ENCODE results near the gene INMT.

Gene INMT

DNA sequence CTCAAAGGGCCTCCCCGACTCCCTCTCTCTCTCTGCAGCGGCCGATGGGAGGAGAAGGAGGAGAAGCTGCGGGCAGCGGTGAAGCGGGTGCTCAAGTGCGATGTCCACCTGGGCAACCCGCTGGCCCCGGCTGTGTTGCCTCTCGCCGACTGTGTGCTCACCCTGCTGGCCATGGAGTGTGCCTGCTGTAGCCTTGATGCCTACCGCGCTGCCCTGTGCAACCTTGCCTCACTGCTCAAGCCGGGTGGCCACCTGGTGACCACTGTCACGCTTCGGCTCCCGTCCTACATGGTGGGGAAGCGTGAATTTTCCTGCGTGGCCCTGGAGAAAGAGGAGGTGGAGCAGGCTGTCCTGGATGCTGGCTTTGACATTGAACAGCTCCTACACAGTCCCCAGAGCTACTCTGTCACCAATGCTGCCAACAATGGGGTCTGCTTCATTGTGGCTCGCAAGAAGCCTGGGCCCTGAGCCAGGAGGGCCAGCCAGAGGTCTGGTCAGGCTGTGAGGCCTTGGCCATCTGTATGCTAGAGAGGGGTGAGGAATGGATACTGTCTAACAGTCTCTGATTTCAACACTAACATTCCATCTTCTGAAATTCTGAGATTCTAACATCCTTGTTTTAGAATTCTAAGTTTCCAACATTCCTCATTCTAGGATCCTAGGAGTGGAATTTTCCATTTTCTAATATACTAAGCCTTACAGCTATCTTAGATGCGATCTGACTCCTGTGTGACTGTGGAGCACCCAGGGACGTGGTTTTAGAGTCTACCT is 3.6 kb downstream of the INMT start:
- no peak for FAIRE-seq

GRCh38 chr7:30757342-30757692 is 5.4 kb downstream of the INMT start:
- FAIRE-seq: no peak

DNA sequence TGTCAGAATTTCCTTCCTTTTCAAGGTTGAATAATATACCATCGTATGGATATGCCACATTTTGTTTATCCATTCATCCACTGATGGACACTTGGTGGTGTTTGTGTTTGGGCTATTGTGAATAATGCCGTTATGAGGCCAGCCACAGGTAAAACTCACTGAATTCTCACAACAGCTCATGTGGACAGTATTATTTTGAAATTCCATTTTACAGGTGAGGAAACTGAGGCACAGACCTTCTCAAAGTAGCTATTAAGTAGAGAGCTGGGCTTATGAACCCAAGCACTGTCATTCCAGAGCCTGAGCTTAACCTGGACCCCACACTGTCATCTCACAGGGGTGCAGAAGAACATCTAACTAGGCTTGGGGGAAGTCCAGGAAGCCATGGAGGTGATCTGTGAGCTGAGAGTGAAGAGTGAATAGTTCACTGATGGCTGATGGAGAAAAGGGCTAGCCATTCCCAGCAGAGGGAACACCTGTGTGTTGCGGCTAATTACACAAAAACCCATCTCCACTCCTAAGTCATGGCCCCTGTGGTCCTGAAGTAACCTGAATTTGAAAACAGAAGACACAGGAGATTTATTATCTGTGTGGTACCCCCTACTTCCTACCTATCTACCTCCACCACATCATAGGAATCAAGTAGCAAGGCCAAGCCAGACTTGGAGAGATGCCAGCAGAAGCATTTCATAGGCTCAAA is 8.7 kb downstream of the INMT start:
- no peak for FAIRE-seq

- FAIRE-seq: no peak
These were observed 9.6 kb downstream of the INMT start for GRCh38 chr7:30761214-30762156.

DNA sequence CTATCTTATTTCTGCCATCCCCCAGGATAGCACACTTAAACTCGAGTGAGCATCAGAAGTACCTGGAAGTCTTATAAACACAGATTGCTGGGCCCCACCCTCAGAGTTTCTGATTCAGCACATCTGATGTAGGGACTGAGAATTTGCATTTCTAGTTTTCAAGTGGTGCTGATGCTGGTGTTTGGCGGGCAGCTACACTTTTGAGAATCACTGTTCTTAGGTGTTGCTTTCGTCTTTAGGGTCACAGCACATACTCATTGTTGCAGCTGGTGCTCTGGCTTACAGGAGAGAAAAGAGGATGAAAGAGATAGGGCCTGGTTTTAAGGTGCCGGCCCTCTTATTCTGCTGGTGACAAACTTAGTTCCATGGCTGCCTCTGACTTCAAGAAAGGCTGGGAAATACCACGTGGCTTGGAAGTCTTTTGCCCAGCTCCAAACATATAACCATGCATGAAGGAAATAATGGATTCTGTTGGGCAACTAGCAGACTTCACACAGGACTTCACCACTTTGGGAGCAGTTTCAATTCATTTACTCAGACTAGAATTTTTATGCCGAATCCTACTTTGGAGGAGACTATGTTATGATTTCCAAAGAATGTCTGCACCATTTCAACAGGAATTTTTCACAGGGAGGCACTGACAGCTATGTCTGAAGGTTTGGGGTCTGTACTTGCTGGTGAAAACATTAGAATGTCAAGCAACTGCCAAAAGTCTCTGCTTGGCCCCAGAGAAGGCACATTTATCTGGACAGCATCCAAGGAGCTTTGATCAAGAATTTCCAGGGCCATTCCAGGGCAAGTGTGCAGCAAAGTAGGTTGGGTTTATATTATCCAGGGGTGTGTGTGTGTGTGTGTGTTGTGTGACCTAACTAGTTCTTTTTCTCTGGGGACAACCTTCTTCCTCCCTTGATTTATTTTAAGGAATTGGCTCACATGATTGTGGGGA is 12.4 kb downstream of the INMT start:
- FAIRE-seq: no peak

DNA sequence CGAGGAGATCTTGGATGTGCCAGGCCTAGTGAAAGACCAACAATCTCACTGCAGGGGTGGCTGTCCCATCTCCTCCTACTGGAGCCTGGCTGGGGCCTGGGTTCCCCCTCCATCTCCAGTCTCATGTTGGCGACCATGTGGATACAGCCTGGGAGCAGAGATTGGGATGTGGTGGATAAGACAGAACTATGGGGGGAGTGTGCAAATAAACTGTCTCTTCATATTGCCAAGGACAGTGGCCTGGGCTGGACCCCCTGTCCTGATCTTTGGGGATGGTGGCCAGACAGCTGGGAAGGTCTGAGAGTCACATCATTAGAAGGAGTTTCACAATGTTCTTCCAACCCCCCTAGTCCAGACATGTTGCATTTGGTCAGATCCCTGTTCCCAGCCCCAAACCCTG is 13.5 kb downstream of the INMT start:
- FAIRE-seq: no peak

DNA sequence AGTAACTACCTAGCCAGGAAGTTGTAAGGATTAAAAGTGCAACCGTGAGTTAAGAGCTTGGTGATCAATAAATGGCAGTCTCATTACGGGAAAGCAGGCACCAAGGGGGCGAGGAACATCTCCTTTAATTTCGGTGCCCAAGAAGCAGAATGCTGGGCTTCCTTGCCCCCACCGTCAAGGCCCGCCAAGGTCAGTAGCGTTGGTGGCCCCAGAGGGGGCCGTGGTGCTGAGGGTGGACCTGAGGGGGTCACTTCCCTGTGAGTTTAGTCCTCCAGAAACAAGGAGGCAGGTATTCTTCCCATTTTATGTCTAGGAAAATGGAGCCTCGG is 18.9 kb downstream of the INMT start:
- no peak for FAIRE-seq

- FAIRE-seq: no peak
These were observed 19.4 kb downstream of the INMT start, which contains the start of gene MINDY4 for GRCh38 chr7:30771174-30771879. MINDY4 (plus strand) TSS chr7:30771417; CDS start chr7:30771494, 77 bp downstream.

GRCh38 chr7:30771880-30772425 is 20.0 kb downstream of the INMT start:
- no peak for FAIRE-seq

DNA sequence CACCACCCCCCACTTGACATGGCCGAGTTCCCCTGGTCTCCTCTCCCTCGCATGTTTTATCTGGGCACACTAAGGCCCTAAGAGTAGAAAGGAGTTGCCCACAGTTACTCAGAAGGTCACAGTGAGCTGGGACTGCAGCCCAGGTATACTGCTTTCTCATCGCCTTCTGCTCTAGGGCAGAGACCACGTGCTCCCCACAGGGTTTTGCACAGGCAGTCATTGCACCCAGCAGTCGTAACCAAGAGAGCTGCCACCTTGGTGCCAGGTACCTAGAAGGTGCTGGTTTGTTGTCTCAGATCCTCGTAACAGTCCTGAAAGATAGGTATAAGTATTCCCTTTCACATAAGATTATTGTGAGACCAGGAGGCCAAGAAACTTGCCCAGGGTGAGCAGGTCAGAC is 21.0 kb downstream of the INMT start:
- FAIRE-seq: no peak

- no peak for FAIRE-seq
These were observed 24.1 kb downstream of the INMT start for GRCh38 chr7:30775992-30776391.

DNA sequence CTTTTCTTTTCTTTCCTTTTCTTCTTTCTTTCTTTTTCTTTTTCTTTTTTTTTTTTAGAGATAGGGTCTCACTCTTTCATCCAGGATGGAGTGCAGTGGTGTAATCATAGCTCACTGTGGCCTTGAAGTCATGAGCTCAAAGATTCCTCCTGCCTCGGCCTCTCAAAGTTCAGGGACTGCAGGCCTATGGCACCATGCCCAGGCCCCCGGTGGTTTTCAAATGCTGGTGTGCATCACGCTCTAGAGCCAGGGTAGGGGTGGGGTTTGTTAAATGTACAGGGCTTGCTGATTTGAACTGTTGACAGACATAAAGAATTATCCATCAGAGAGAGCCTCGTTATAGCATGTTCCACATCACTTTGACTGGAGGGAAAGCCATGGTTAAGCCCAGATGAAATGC is 25.0 kb downstream of the INMT start:
- no peak for FAIRE-seq

- FAIRE-seq: no peak
These were observed 26.5 kb downstream of the INMT start for GRCh38 chr7:30778255-30779025.

DNA sequence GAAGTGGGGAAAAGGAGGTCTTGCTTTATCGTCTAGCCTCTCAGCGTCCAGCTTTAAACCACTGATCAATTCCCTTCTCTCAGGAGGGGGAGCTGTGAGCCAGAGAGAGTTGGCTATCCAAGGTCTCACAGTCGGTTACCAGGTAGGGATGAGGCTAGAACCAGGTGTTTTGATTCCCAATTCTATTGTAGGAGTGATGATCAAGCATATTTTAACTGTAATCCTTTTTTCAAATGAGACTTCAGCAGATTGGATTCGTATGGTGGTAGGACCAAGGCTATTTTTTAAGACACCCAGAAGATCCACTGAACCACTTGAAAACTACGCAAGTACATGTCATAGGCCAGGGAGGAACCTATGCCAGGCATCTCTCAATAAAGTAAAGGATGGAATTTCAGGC is 27.6 kb downstream of the INMT start:
- no peak for FAIRE-seq

DNA sequence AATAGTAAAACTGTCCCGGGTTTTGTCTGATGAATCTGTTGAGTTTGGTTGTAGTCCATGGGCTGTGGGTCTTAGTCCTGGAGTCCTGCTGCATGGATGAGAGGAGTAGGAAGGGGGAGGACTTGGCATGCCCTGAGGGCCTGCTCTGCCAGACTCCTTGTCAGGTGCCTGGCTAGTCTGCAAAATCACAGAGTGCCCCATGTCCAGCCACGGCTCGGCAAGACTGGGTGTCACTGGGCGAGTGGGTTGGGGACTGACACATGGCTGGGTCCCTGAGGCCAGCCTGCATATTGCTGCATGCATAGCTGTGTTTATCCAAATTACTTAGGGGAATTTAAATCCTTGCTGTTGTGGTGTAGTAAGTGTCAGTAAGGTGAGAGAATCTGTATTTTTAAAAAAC is 29.0 kb downstream of the INMT start:
- no peak for FAIRE-seq

GRCh38 chr7:30782690-30783089 is 30.8 kb downstream of the INMT start:
- FAIRE-seq: no peak

DNA sequence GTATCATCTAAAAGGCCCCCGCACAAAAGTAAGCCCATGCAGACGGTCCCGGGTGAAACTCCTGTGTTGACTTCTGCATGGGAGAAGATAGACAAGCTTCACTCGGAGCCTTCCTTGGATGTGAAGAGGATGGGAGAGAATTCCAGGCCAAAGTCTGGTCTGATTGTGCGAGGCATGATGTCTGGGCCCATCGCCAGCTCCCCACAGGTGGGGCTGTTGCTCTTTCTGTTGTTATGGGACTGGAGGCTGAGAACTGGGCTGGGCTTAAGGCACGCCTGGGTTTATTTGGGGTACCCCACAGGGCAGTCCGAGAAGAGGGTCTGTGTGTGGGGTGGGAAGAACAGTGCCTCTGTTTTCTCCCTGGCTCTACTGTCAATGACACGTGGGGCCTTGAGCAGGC is 33.9 kb downstream of the INMT start:
- FAIRE-seq: no peak

GRCh38 chr7:30787486-30787885 is 35.6 kb downstream of the INMT start:
- no peak for FAIRE-seq

DNA sequence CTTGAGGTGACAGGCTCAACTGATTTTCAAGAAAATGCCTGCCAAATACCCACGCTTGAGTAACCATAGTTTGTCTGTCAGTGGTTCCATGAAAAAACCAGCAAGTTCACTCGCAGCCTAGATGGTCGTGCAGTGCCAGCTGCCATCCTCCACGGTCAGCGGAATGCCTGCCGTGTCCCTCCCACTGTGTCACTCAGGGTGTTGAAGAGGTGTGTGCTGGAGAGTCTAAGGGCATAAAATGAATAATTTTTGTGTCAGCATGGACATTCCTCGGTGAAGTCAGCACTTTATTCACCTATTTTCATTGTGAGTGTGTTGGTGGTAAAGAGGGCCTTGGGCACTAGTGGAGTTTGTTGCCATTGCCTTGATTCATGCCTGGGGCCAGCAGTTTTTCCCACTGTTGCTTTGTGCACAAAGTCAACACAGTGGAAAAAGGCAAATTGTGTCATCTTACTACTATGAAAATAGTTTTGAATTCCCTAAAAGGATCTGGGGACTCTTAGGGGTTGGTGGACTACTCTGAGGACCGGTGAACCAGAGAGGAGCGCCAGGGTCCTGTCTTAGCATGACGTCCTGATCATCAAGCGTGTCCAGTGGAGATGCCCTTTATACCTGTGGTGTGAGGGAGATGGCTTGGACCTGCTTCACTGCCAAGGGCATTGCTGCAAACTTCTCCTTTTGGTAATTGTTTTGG is 36.9 kb downstream of the INMT start:
- FAIRE-seq: no peak

DNA sequence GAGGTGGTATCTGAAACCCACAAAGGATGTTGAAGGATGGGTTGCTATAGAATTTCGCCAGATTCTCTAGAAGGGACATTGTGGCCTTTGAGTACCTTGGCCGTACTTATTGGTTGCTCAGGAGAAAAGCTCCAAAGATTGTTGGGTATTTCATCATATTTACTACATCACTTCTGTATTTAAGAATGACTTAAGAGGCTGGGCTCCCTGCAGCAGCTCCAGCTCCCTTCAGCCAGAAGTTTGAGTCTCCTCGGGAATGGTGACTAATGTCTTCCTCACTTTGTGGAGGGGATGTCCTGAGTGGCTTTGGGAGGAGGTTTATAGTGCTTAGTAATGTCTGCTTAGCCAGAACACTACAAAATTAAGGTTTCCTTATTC is 37.4 kb downstream of the INMT start:
- FAIRE-seq: no peak
